KBM-7 (cell line): ENCODE data around the gene BBS1.
"Not testable (repeated sequence)": the region's sequence is repeated elsewhere in the genome, so short reads cannot be mapped to it uniquely, and the experiment has no call there.

ENCODE experiments used
- DNase-seq: peaks from one replicate; pipeline ENCODE4 v3.0.0-alpha.2; 2015
- in situ Hi-C: fragments of 300-500 bp; cut with MboI; formaldehyde crosslinking; loops from 2 replicates; pipeline ENCODE4 v1.14.3; 2020; ENCODE audit warnings: low sequenced_read_pairs, low pct_unique_long_range_greater_than_20kb, mixed read lengths

The BBS1 gene

GRCh38 chr11:66563832-66564231 lies 53.4 kb downstream of the BBS1 start:
- in situ Hi-C loops = no loop called here
- DNase-seq = no peak

GRCh38 chr11:66564538-66564937 lies 54.1 kb downstream of the BBS1 start:
- no peak for DNase-seq
- in situ Hi-C loops = no loop called here

DNA sequence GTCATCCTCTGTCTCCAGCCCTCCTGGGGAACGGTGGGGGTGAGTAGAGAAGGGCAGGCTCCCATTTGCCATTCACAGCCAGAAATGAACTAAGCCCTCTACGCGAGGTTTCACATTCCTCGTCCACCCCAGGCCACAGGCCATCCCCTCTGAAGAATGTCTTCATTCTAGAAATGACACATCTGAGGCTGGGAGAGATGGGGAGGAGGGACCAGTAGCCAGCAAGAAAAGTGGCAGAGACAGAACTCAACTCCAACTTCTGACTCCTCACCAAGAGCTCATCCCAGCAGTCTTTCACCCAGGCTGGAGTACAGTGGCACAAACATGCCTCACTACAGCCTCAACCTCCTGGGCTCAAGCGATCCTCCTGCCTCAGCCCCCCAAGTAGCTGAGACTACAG lies 54.5 kb downstream of the BBS1 start:
- in situ Hi-C loops = no loop called here
- no peak for DNase-seq

DNA sequence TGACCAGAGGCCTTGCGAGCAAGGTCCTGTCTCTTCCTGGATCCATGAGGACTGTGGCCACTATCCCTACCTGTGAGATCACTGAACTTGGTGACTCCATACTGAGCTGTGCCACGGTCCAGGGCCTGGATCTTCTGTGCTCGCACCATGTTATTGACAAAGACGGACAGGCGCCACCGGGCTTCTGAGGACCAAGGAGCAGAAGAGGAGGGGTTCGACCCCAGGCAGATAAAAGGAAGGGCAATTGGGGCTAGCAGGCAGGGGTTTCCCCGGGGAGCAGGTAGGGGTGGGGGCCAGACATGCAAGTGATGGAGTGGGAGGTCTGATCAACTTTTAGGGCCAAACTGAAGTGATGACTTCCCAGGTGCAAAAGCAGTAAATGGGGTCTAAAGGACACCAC lies 55.8 kb downstream of the BBS1 start:
- in situ Hi-C loops = no loop called here
- DNase-seq = no peak

DNA sequence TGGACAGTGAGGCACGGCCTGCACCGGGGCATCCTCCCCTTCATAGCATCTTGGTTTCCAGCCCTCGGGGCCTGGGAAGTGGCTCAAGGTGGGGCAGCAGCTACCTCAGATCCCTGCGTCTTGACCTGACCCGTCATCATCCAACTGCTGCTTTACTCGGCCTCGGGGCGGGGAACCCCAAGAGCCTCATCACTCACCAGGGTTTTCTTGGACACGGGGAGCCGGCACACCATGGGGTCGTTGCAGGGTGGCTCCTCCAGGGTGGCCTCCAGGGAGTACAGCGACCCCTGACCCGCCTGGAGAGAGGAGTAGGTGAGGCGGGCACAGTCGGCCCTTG lies 57.3 kb downstream of the BBS1 start:
- in situ Hi-C loops = no loop called here
- no peak for DNase-seq

DNA sequence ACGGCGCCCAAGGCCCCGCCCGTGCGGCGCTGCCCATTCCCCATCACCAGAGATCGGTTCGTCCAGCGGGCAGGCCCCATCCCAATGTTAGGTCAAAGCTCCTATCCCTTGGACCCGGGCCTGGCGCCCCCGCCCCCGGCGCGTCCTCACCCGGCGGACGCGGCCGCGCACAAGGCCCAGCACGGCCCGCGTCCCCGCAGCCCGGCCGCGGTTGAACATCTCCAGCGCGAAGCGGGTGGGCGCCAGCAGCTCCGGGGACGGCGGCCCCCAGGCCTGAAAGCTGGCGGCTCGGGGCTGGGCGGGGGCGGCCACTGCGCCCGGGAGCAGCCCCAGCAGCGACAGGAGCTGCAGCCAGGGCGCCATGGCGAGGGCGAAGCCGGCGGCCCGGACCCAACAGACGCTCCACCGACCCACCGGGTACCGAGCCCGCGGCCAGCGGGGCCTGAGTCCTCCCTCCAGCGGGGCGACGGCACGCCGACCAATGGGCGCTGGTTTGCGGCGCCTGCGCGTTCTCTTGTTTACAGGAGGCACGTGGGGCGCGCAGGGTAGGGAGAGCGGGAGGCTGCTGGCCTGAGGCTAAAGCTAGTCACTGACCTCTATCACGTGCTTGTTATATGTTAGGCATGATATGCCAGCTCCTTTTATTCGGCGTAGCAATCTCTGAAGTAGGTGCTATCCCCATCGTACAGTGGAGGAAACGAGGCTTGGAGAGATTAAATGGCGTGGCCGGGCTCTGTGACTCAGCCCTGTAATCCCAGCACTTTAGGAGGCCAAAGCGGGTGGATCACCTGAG lies 57.9 kb downstream of the BBS1 start, which contains the start of gene CTSF:
TSS of gene CTSF (minus strand) at position 483 of the 793 bp plus-strand sequence. CDS start at position 363, 120 bp downstream.
- DNase-seq = peak; percentile 68
- in situ Hi-C loops = no loop called here

DNA sequence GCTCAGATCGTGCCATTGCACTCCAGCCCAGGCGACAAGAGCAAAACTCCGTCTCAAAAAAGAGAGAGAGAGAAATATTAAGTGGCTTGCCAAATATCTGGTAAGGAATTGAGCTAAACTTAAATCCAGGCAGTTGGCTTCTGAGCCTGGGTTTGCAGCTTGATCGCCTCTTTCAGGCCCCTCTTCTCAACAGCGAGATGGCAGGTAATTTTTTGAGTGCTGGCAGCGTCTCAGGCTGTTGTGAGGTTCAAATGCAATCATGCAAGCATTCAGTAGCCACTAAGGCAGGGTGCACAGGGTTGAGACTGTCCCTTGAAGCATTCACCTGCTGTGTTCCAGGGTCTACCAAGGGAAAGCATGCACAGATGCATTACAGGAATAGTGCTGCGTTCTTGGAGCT lies 58.6 kb downstream of the BBS1 start:
- no peak for DNase-seq
- in situ Hi-C loops = no loop called here

- in situ Hi-C loops = no loop called here
- no peak for DNase-seq
Measured at GRCh38 chr11:66570079-66570849, 59.8 kb downstream of the BBS1 start.

- in situ Hi-C loops = no loop called here
- no peak for DNase-seq
Measured at GRCh38 chr11:66570850-66571180, 60.4 kb downstream of the BBS1 start.

- DNase-seq = peak; percentile 83
- in situ Hi-C loops = no loop called here
Measured at GRCh38 chr11:66579017-66579606, 68.7 kb downstream of the BBS1 start.

- in situ Hi-C loops = no loop called here
- DNase-seq = no peak
Measured at GRCh38 chr11:66580803-66581202, 70.4 kb downstream of the BBS1 start.

DNA sequence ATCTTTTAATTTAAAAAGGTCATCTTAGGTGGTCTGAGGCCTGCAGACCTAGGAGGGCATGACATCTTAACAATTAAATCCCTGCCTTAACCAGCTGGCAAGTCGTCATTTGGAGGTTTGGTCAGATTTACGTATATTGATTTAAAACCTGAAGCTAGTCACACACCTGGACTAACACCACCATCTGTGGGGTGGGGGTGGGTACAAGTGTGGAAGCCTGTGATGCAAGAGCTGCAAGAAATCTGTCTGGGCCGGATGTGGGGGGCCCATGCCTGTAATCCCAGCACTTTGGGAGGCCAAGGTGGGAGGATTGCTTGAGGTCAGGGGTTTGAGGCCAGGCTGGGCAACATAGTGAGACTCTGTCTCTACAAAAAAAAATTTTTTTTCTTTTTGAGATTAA lies 70.8 kb downstream of the BBS1 start:
- in situ Hi-C loops = no loop called here
- DNase-seq = no peak

- in situ Hi-C loops, DNase-seq: not testable (repeated sequence)
Measured at GRCh38 chr11:66582565-66583147, 72.2 kb downstream of the BBS1 start.
